H54 (cell line): ENCODE results near the gene PAQR8.

ENCODE experiments used
- DNase-seq: peaks from one replicate; pipeline ENCODE4 v3.0.0; 2011; ENCODE audit warnings: low spot score, mixed read lengths; ENCODE audit not compliant: insufficient read length
- FAIRE-seq: peaks from 3 replicates; lab custom pipeline; 2011; peaks lifted over from hg19 to GRCh38; lab: Jason Lieb, UNC
- POLR2A ChIP-seq: IDR thresholded peaks from 2 replicates; pipeline ENCODE4 v1.6.1; 2011; ENCODE audit warnings: low read depth, mild to moderate bottlenecking, low read length

PAQR8 gene

GRCh38 chr6:52335576-52335975, 26.4 kb upstream of the PAQR8 start:
- DNase-seq (no peak), FAIRE-seq (no peak)
- TF ChIP-seq POLR2A = no peak

GRCh38 chr6:52336919-52337561, 24.9 kb upstream of the PAQR8 start:
- FAIRE-seq (no peak), DNase-seq (no peak)

GRCh38 chr6:52337633-52338290, 24.2 kb upstream of the PAQR8 start:
- no peak for FAIRE-seq
- no peak for DNase-seq
- no peak for TF ChIP-seq POLR2A

More at GRCh38 chr6:52336919-52337561, 24.9 kb upstream of the PAQR8 start:
- no peak for TF ChIP-seq POLR2A

GRCh38 chr6:52340603-52340880, 21.4 kb upstream of the PAQR8 start:
- no peak for FAIRE-seq

GRCh38 chr6:52341561-52342260, 20.2 kb upstream of the PAQR8 start:
- no peak for TF ChIP-seq POLR2A
- FAIRE-seq = no peak
- DNase-seq = no peak

More at GRCh38 chr6:52340603-52340880, 21.4 kb upstream of the PAQR8 start:
- TF ChIP-seq POLR2A = no peak
- no peak for DNase-seq

GRCh38 chr6:52345311-52345710, 16.6 kb upstream of the PAQR8 start:
- TF ChIP-seq POLR2A = no peak
- FAIRE-seq = no peak
- no peak for DNase-seq

- FAIRE-seq = no peak
- no peak for DNase-seq
- no peak for TF ChIP-seq POLR2A
These were observed 15.4 kb upstream of the PAQR8 start for GRCh38 chr6:52346503-52346902.

GRCh38 chr6:52347818-52348217, 14.1 kb upstream of the PAQR8 start:
- DNase-seq (no peak), FAIRE-seq (no peak)
- TF ChIP-seq POLR2A = no peak

- no peak for FAIRE-seq
- TF ChIP-seq POLR2A = no peak
- DNase-seq = no peak
These were observed 10.1 kb upstream of the PAQR8 start for GRCh38 chr6:52351879-52352238.

- peak; percentile 95 for FAIRE-seq
- no peak for TF ChIP-seq POLR2A
- DNase-seq = peak; percentile 81
These were observed 9.5 kb upstream of the PAQR8 start for GRCh38 chr6:52352239-52353018.

GRCh38 chr6:52356017-52356416, 5.9 kb upstream of the PAQR8 start:
- DNase-seq (no peak), FAIRE-seq (no peak)
- TF ChIP-seq POLR2A = no peak

GRCh38 chr6:52359403-52359802, 2.5 kb upstream of the PAQR8 start:
- DNase-seq (no peak), FAIRE-seq (no peak)
- no peak for TF ChIP-seq POLR2A

GRCh38 chr6:52360028-52360427, 1.9 kb upstream of the PAQR8 start:
- DNase-seq = no peak
- no peak for TF ChIP-seq POLR2A
- FAIRE-seq = no peak
